Neuronal stem cell (in vitro differentiated cells): ENCODE results near the gene NUDT6.

Source experiments
- DNase-seq: peaks from one replicate; pipeline ENCODE4 v3.0.0-alpha.2; 2013; ENCODE audit warnings: low spot score
- H2AFZ ChIP-seq: one replicate; pipeline ENCODE4 v1.6.1; 2013; ENCODE audit warnings: mild to moderate bottlenecking, low read length, inconsistent platforms
- H2AK5ac ChIP-seq: 2 replicates; pipeline ENCODE4 v1.6.1; 2013; ENCODE audit warnings: low read depth, mild to moderate bottlenecking, inconsistent platforms, low read length, moderate library complexity, mixed read lengths
- H2BK120ac ChIP-seq: 2 replicates; pipeline ENCODE4 v1.6.1; 2013; ENCODE audit warnings: low read depth, mild to moderate bottlenecking, inconsistent platforms, low read length, moderate library complexity, mixed read lengths
- H2BK12ac ChIP-seq: one replicate; pipeline ENCODE4 v1.6.1; 2013; ENCODE audit warnings: low read length, inconsistent platforms
- H2BK15ac ChIP-seq: 2 replicates; pipeline ENCODE4 v1.6.1; 2013; ENCODE audit warnings: mild to moderate bottlenecking, low read length, inconsistent platforms, mixed read lengths
- H2BK5ac ChIP-seq: one replicate; pipeline ENCODE4 v1.6.1; 2013; ENCODE audit warnings: inconsistent platforms, mild to moderate bottlenecking, low read length, moderate library complexity
- H3K14ac ChIP-seq: one replicate; pipeline ENCODE4 v1.6.1; 2013; ENCODE audit warnings: low read length, inconsistent platforms
- H3K18ac ChIP-seq: 2 replicates; pipeline ENCODE4 v1.6.1; 2013; ENCODE audit warnings: low read length, inconsistent platforms
- H3K23ac ChIP-seq: 2 replicates; pipeline ENCODE4 v1.6.1; 2013; ENCODE audit warnings: low read depth, mild to moderate bottlenecking, mixed read lengths, low read length, inconsistent platforms; ENCODE audit not compliant: poor library complexity
- H3K27ac ChIP-seq: replicated peaks from 3 replicates; pipeline ENCODE4 v1.5.1; 2013; ENCODE audit warnings: low read length, inconsistent platforms
- H3K27me3 ChIP-seq, 3 experiments: 2 replicates each; pipeline ENCODE4 v1.6.1; 2013; ENCODE audit warnings: low read length in 3 of 3, mild to moderate bottlenecking in 2 of 3, inconsistent platforms in 1 of 3, low read depth in 1 of 3, mixed read lengths in 1 of 3, moderate library complexity in 1 of 3; ENCODE audit not compliant: control insufficient read depth in 3 of 3, insufficient read depth in 3 of 3
- H3K36me3 ChIP-seq, 2 donors: replicated peaks in 1 of 2; 2 replicates each; pipeline ENCODE4 v1.6.1; 2013; ENCODE audit warnings: low read length in 2 of 2; ENCODE audit not compliant: control insufficient read depth in 2 of 2, insufficient read depth in 2 of 2
- H3K4ac ChIP-seq: 2 replicates; pipeline ENCODE4 v1.6.1; 2013; ENCODE audit warnings: inconsistent platforms, mild to moderate bottlenecking, low read length, moderate library complexity
- H3K4me1 ChIP-seq, 2 donors: 1 replicate in 1 of 2; 2 replicates in 1 of 2; pipeline ENCODE4 v1.6.1; 2013; ENCODE audit warnings: low read length in 2 of 2, low read depth in 1 of 2; ENCODE audit not compliant: control insufficient read depth in 2 of 2, insufficient read depth in 1 of 2
- H3K4me2 ChIP-seq: one replicate; pipeline ENCODE4 v1.6.1; 2013; ENCODE audit warnings: mild to moderate bottlenecking, low read length, inconsistent platforms; ENCODE audit not compliant: insufficient read depth, poor library complexity, severe bottlenecking
- H3K4me3 ChIP-seq, 2 donors: 2 replicates each; pipeline ENCODE4 v1.5.1; 2013; ENCODE audit warnings: low read length in 2 of 2, mild to moderate bottlenecking in 2 of 2, inconsistent platforms in 1 of 2, moderate library complexity in 1 of 2
- H3K79me1 ChIP-seq: one replicate; pipeline ENCODE4 v1.6.1; 2013; ENCODE audit warnings: low read depth, mild to moderate bottlenecking, inconsistent platforms, low read length, moderate library complexity
- H3K9ac ChIP-seq: one replicate; pipeline ENCODE4 v1.6.1; 2013; ENCODE audit warnings: mild to moderate bottlenecking, low read depth, low read length, inconsistent platforms; ENCODE audit not compliant: poor library complexity
- H3K9me3 ChIP-seq, 2 donors: replicated peaks in 1 of 2; 2 replicates each; pipeline versions ENCODE3 to v1.6.1; 2013; ENCODE audit warnings: low read length in 2 of 2, mild to moderate bottlenecking in 2 of 2, inconsistent platforms in 1 of 2, low read depth in 1 of 2, mixed read lengths in 1 of 2, moderate library complexity in 1 of 2; ENCODE audit not compliant: control insufficient read depth in 2 of 2, insufficient read depth in 1 of 2
- H4K8ac ChIP-seq: one replicate; pipeline ENCODE4 v1.6.1; 2013; ENCODE audit warnings: low read depth, mild to moderate bottlenecking, inconsistent platforms, low read length, moderate library complexity
- H4K91ac ChIP-seq: one replicate; pipeline ENCODE4 v1.6.1; 2013; ENCODE audit warnings: low read length, low read depth, mild to moderate bottlenecking, inconsistent platforms; ENCODE audit not compliant: poor library complexity
- WGBS, 2 donors: extraction: QIAGEN DNeasy Blood & Tissue Kit; methylation state at CpG; one replicate each; pipeline ENCODE4 v1.1.7; 2013; ENCODE audit warnings: missing lambda C conversion rate in 2 of 2, mixed read lengths in 1 of 2; ENCODE audit not compliant: insufficient read length in 2 of 2, insufficient replicate concordance in 1 of 2; ENCODE audit errors: extremely low coverage in 2 of 2; 5-methylcytosine and 5-hydroxymethylcytosine counted together

The NUDT6 gene

DNA sequence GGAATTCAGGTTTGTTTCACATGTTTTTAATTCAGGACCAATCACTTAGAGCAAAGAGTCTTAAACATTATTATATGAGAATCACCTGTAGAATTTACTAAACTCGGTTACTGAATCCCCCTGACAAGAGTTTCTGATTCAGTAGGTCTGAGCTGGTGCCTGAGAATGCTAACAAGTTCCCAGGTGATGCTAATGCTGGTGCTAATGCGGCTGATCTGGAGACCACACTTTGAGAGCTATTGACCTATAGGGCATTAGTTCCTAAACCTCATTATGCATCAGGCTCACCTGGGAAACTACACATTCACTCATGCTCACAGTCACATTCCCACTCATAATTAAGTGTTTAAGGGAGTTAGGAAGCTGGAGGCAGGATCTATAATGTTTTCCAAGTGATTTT lies 36.1 kb upstream of the NUDT6 start:
- no CpG with 5 or more reads among the region's 2 CpGs for WGBS, 2 donors
- no peak overlapping the region for H3K23ac ChIP-seq
- H3K79me1 ChIP-seq = no peaks in the 10 kb centered on the region
- H3K4me2 ChIP-seq = no peak overlapping the region
- no peak overlapping the region for H2BK15ac ChIP-seq
- no peak overlapping the region for H3K9ac ChIP-seq
- no peak overlapping the region for H4K91ac ChIP-seq
- no peak overlapping the region for H2BK12ac ChIP-seq
- H3K18ac ChIP-seq = no peak overlapping the region
- H3K27ac ChIP-seq = no peak overlapping the region
- H4K8ac ChIP-seq = no peak overlapping the region
- H2BK5ac ChIP-seq = no peak overlapping the region
- H3K27me3 ChIP-seq = no peaks in the 10 kb centered on the region
- H3K4me3 ChIP-seq = no peak overlapping the region
- H3K4ac ChIP-seq = no peak overlapping the region
- H3K36me3 ChIP-seq = peaks cover 4 to 58% of the 10 kb centered on the region in 2 donors
- no peak overlapping the region for H2AK5ac ChIP-seq
- no peak overlapping the region for H2AFZ ChIP-seq
- peaks cover 4 to 16% of the 10 kb centered on the region in 2 donors for H3K9me3 ChIP-seq
- DNase-seq = no peak
- H3K4me1 ChIP-seq = no peaks in the 10 kb centered on the region
- H2BK120ac ChIP-seq = no peak overlapping the region
- no peak overlapping the region for H3K14ac ChIP-seq

DNA sequence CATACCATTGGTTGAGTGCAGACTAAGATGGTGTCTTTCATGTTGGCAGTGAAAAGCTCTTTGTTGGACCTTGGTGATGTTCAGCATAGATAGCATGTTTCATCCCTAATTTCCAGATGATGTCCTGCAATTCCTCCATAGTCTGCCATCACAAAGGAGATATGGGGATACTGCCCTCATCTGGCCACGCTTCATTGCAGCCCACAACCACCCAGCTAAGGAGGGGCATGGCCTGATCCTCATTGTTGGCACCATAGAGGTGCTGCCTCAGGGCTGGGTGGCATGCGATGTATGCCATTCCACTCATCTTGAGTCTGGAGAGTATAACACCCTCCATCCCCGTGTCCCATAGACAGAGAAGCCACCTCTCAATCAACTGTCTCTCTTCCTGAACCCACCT lies 31.5 kb upstream of the NUDT6 start:
- Histone ChIP-seq H2BK120ac (no peak overlapping the region), H3K4ac (no peak overlapping the region), H3K4me3 (no peak overlapping the region), H3K9ac (no peak overlapping the region), H2BK5ac (no peak overlapping the region), H3K36me3 (peaks cover 31 to 77% of the 10 kb centered on the region in 2 donors), H2AK5ac (no peak overlapping the region), H3K23ac (no peak overlapping the region), H3K27ac (no peak overlapping the region), H3K18ac (no peak overlapping the region), H2AFZ (no peak overlapping the region), H3K79me1 (no peaks in the 10 kb centered on the region), H4K8ac (no peak overlapping the region), H2BK15ac (no peak overlapping the region), H3K14ac (no peak overlapping the region), H2BK12ac (no peak overlapping the region), H4K91ac (no peak overlapping the region), H3K4me1 (no peaks in the 10 kb centered on the region), H3K4me2 (no peak overlapping the region), H3K27me3 (no peaks in the 10 kb centered on the region), H3K9me3 (no peaks in the 10 kb centered on the region)
- no CpG with 5 or more reads among the region's 3 CpGs for WGBS, 2 donors
- no peak for DNase-seq

DNA sequence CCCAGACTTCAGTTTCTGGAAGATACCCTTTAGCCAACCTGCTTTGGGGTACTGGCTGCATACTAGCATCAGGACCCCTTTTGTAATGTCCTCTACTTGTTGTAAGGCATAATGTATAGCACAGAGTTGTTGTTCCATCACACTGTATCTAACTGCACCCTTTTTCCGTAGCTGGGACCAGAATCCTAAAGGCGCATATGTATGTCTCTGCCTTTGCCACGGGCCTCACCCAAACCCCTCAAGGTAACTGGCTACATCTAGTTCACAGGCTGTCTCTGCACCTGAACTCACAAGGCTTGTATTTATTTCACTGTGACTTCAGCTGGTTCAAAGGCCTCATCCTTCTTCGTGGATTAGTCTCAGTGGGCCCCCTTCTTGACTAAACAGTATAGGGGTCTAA lies 29.6 kb upstream of the NUDT6 start:
- Histone ChIP-seq H3K36me3 (peaks cover 39 to 86% of the 10 kb centered on the region in 2 donors), H3K23ac (no peak overlapping the region), H3K4me3 (no peak overlapping the region), H2AK5ac (no peak overlapping the region), H3K79me1 (no peaks in the 10 kb centered on the region), H2BK5ac (no peak overlapping the region), H2BK120ac (no peak overlapping the region), H3K18ac (no peak overlapping the region), H4K8ac (no peak overlapping the region), H4K91ac (no peak overlapping the region), H2BK15ac (no peak overlapping the region), H2AFZ (no peak overlapping the region), H3K27ac (no peak overlapping the region), H3K9me3 (no peaks in the 10 kb centered on the region), H3K14ac (no peak overlapping the region), H2BK12ac (no peak overlapping the region), H3K4ac (no peak overlapping the region), H3K9ac (no peak overlapping the region), H3K4me1 (no peaks in the 10 kb centered on the region), H3K27me3 (no peaks in the 10 kb centered on the region), H3K4me2 (no peak overlapping the region)
- DNase-seq = no peak
- WGBS, 2 donors = no CpG with 5 or more reads among the region's 4 CpGs

DNA sequence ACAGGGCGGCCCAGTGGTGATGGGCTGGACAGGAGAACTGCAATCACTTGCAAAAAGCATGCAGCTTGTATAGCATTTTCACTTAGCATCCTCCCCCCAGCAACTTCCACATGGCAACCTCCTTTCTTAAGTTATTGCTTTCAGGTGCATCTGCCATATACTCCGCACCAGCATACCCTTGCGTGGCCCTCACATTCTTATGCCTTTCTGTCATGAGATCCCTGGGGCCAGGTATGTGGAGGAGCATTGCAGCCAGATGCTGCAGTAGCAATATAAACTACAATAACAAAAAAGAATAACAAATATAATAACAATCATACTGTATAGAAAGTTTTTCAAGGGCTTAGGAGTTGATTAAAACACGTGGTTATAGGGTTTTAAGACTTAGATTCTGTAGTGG lies 26.3 kb upstream of the NUDT6 start:
- Histone ChIP-seq H3K9ac (no peak overlapping the region), H3K23ac (no peak overlapping the region), H3K9me3 (peaks cover 2 to 8% of the 10 kb centered on the region in 2 donors), H2AFZ (no peak overlapping the region), H2BK15ac (no peak overlapping the region), H3K27me3 (no peaks in the 10 kb centered on the region), H3K36me3 (peaks cover 37 to 82% of the 10 kb centered on the region in 2 donors), H3K4me3 (no peak overlapping the region), H3K79me1 (no peaks in the 10 kb centered on the region), H4K8ac (no peak overlapping the region), H3K4me1 (no peaks in the 10 kb centered on the region), H3K14ac (no peak overlapping the region), H4K91ac (no peak overlapping the region), H3K27ac (no peak overlapping the region), H3K4me2 (no peak overlapping the region), H3K18ac (no peak overlapping the region), H2BK120ac (no peak overlapping the region), H3K4ac (no peak overlapping the region), H2AK5ac (no peak overlapping the region), H2BK5ac (no peak overlapping the region), H2BK12ac (no peak overlapping the region)
- no CpG with 5 or more reads among the region's 4 CpGs for WGBS, 2 donors
- no peak for DNase-seq
